Ascending aorta (tissue), 2 donors: ENCODE measurements around the gene FBXL5. TPM values are rescaled to one million over a fixed set of nuclear protein-coding genes. Genes with fewer than 3 reads are reported as not detected.

ENCODE experiments used
- DNase-seq, 2 donors: peaks; one replicate each; pipeline ENCODE4 v3.0.0-alpha.2; 2019; ENCODE audit warnings: low spot score in 2 of 2
- H3K27ac ChIP-seq, 2 donors: fragments of 200-600 bp; sonication (generic); one replicate each; pipeline ENCODE4 v1.5.1; 2016 to 2017; ENCODE audit warnings: mild to moderate bottlenecking in 1 of 2
- H3K27me3 ChIP-seq: fragments of 200-600 bp; sonication (generic); one replicate; pipeline ENCODE4 v1.5.1; 2017
- H3K36me3 ChIP-seq, 2 donors: fragments of 200-600 bp; sonication (generic); one replicate each; pipeline ENCODE4 v1.5.1; 2016
- H3K4me1 ChIP-seq, 2 donors: fragments of 200-600 bp; sonication (generic); one replicate each; pipeline ENCODE4 v1.5.1; 2016 to 2017; ENCODE audit warnings: mild to moderate bottlenecking in 1 of 2
- H3K4me3 ChIP-seq, 2 donors: fragments of 200-600 bp; sonication (generic); one replicate each; pipeline ENCODE4 v1.5.1; 2016 to 2017; ENCODE audit warnings: mild to moderate bottlenecking in 1 of 2
- H3K9me3 ChIP-seq, 2 donors: fragments of 200-600 bp; sonication (generic); one replicate each; pipeline ENCODE4 v1.5.1; 2016
- intact Hi-C: fragments of 100-400 bp; cut with DNase I; formaldehyde crosslinking; loops from one replicate; pipeline ENCODE4 v1.15.1; 2023
- total RNA-seq: library from RNA; depleted of rRNA; stranded (reverse); fragments of >200 nt; gene quantifications from one replicate; pipeline ENCODE4 v1.1.0, GENCODE V29; 2016
- TF ChIP-seq, protein P1 (sequence below), 3 experiments: fragments of 200-600 bp in 2 of 3; fragments of 450-650 bp in 1 of 3; sonication (generic) in 2 of 3; IDR thresholded peaks; one replicate each; pipeline ENCODE4 v1.5.1; 2016 to 2019; ENCODE audit warnings: antibody characterized with exemption in 3 of 3, mild to moderate bottlenecking in 1 of 3, moderate library complexity in 1 of 3

Gene FBXL5
- total RNA-seq, 1 donor from 2014 or later: 59.0 TPM

DNA sequence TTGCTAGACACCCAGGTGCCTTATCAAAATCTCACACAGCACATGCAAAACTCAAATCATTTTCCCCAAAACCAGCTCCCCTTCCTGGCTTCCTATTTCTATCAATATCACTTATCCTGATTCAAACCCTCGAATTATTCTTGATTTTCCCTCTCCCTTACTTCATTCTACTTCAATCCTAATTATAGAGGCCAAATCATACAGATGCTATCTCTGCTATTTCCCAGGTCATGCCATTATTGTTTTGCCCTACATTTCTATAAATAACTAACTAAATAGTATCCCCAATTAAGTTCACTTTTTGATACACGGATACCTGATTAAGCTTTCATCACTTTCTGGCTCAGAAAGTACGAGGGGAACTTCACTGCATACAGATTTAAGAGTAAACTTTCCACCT is 62.4 kb downstream of the FBXL5 start:
- DNase-seq: no peak
- TF ChIP-seq, protein P1, sequence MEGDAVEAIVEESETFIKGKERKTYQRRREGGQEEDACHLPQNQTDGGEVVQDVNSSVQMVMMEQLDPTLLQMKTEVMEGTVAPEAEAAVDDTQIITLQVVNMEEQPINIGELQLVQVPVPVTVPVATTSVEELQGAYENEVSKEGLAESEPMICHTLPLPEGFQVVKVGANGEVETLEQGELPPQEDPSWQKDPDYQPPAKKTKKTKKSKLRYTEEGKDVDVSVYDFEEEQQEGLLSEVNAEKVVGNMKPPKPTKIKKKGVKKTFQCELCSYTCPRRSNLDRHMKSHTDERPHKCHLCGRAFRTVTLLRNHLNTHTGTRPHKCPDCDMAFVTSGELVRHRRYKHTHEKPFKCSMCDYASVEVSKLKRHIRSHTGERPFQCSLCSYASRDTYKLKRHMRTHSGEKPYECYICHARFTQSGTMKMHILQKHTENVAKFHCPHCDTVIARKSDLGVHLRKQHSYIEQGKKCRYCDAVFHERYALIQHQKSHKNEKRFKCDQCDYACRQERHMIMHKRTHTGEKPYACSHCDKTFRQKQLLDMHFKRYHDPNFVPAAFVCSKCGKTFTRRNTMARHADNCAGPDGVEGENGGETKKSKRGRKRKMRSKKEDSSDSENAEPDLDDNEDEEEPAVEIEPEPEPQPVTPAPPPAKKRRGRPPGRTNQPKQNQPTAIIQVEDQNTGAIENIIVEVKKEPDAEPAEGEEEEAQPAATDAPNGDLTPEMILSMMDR (IDR thresholded peaks at IDR 0.05): no peak
- no peak overlapping the region for H3K27ac ChIP-seq
- intact Hi-C loops: no loop called here
- peaks cover 7 to 8% of the 10 kb centered on the region in 2 donors for H3K36me3 ChIP-seq
- no peaks in the 10 kb centered on the region for H3K9me3 ChIP-seq
- H3K27me3 ChIP-seq: no peaks in the 10 kb centered on the region
- peaks cover 0 to 6% of the 10 kb centered on the region in 2 donors for H3K4me1 ChIP-seq
- no peak overlapping the region for H3K4me3 ChIP-seq

DNA sequence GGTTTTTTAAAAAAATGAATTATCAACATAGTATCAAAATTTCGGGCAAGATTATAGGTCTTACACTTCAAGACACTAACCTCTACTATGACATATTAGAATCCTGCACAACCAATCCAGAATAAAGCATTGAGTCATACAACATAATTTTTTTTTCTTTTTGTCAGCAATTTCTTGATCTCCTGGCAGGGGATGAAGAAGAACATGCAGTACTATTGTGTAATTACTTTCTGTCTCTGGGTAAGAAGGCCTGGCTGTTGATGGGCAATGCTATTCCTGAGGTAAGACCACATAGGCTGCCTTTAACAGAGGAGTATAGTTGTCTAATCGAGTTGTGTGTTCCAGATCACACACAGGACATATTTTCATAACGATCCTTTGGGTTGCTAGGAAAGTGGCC is 67.5 kb downstream of the FBXL5 start:
- Histone ChIP-seq H3K36me3 (peaks cover 11 to 20% of the 10 kb centered on the region in 2 donors), H3K27me3 (no peaks in the 10 kb centered on the region), H3K9me3 (no peaks in the 10 kb centered on the region), H3K4me3 (no peak overlapping the region), H3K27ac (peak overlapping the region in 1 of 2 donors; percentile 5), H3K4me1 (peaks cover 0 to 6% of the 10 kb centered on the region in 2 donors)
- no peak for DNase-seq
- intact Hi-C loops: no loop called here
- TF ChIP-seq, protein P1 (IDR thresholded peaks at IDR 0.05): no peak

DNA sequence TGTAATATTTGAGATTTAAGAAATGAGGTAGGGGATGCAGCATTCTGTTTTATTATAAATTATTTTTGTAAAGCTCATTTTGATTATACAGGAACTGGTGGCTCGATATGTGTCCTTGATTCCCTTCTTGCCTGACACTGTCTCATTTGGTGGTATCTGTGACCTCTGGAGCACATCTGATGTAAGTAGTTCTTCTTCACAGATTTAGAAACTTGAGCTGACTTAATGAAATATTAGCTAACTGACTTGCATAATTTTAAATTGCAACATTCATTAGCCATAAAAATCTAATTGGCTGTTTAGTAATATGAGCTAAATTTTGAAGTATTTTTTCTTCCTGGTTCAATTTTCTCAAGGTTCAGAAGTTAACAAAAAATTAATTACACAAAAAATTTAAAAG is 69.1 kb downstream of the FBXL5 start:
- Histone ChIP-seq H3K9me3 (no peaks in the 10 kb centered on the region), H3K4me3 (no peak overlapping the region), H3K36me3 (peaks cover 11 to 24% of the 10 kb centered on the region in 2 donors), H3K4me1 (no peaks in the 10 kb centered on the region), H3K27ac (no peak overlapping the region), H3K27me3 (no peaks in the 10 kb centered on the region)
- intact Hi-C loops: no loop called here
- DNase-seq: no peak
- TF ChIP-seq, protein P1 (IDR thresholded peaks at IDR 0.05): no peak

DNA sequence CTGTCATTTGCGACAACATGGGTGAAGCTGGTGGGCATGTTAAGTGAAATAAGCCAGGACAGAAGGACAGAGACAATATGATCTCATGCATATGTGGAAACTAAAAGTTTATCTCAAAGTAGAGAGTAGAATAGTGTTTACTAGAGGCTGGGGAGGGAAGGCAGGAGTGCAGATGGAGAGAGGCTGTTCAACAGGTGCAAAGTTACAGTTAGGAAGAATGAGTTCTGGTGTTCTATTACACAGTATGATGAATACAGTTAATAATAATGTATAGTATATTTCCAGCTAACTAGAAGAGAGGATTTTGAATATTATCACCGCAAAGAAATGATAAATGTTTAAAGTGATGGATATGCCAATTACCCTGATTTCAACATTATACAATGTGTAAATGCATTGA is 69.8 kb downstream of the FBXL5 start:
- H3K9me3 ChIP-seq: no peaks in the 10 kb centered on the region
- H3K4me1 ChIP-seq: no peaks in the 10 kb centered on the region
- H3K27ac ChIP-seq: no peak overlapping the region
- TF ChIP-seq, protein P1 (IDR thresholded peaks at IDR 0.05): no peak
- H3K27me3 ChIP-seq: no peaks in the 10 kb centered on the region
- H3K36me3 ChIP-seq: peaks cover 10 to 26% of the 10 kb centered on the region in 2 donors
- no peak for DNase-seq
- H3K4me3 ChIP-seq: no peak overlapping the region
- intact Hi-C loops: no loop called here

DNA sequence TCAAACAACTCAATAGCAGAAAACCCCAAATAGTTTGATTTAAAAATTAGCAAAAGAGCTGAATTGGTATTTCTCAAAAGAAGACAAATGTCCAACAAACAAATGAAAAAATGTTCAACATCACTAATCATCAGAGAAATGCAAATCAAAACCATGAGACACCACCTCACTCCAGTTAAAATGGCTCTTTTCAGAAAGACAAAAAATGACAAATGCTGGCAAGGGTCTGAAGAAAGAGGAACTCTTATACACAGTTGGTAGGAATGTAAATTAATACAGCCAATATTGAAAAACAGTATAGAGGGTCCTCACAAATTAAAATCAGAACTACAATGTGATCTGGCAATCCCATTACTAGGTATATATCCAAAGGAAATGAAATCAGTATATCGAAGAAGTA is 70.4 kb downstream of the FBXL5 start:
- Histone ChIP-seq H3K4me1 (no peaks in the 10 kb centered on the region), H3K36me3 (peaks cover 9 to 32% of the 10 kb centered on the region in 2 donors), H3K27ac (no peak overlapping the region), H3K9me3 (no peaks in the 10 kb centered on the region), H3K27me3 (no peaks in the 10 kb centered on the region), H3K4me3 (no peak overlapping the region)
- TF ChIP-seq, protein P1 (IDR thresholded peaks at IDR 0.05): no peak
- intact Hi-C loops: no loop called here
- no peak for DNase-seq

DNA sequence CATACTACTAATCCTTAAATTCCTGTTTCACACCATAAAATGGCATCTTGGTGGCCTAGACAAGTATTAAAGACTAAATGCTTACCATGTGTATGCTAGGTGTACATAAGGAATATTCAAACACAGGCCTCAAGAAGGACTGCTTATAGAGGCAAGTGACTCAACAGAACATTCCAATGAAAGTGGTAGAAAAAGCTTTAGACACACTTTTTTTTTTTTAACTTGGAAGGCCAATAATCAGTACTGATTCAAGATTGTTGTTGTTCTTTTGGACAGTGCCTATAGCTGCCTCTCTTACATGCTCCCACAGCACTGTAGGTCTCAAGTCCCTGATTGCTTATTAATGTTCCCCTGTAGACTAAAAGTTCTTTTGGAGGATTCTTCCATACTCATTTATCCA is 77.6 kb downstream of the FBXL5 start:
- no peak for DNase-seq
- Histone ChIP-seq H3K4me3 (no peak overlapping the region), H3K4me1 (no peaks in the 10 kb centered on the region), H3K36me3 (peaks cover 10 to 29% of the 10 kb centered on the region in 2 donors), H3K27me3 (no peaks in the 10 kb centered on the region), H3K27ac (no peak overlapping the region), H3K9me3 (no peaks in the 10 kb centered on the region)
- TF ChIP-seq, protein P1 (IDR thresholded peaks at IDR 0.05): no peak
- intact Hi-C loops: no loop called here
